GM13976 (cell line): ENCODE measurements around the gene HOXA2.

Source experiments
- DNase-seq: peaks from one replicate; pipeline ENCODE4 v3.0.0; 2012; ENCODE audit warnings: low spot score
- CTCF ChIP-seq: IDR thresholded peaks from 2 replicates; pipeline ENCODE4 v1.5.1; 2012; ENCODE audit warnings: borderline replicate concordance, mild to moderate bottlenecking; ENCODE audit not compliant: insufficient read depth; ENCODE audit errors: extremely low read depth, missing control alignments, control extremely low read depth
- in situ Hi-C: fragments of 300-500 bp; cut with MboI; formaldehyde crosslinking; loops from one replicate; pipeline ENCODE4 v1.12.0; 2022; ENCODE audit warnings: low sequenced_read_pairs, mixed read lengths, inconsistent platforms; ENCODE audit not compliant: unreplicated experiment

Gene HOXA2

GRCh38 chr7:27102581-27103442, at the start of gene HOXA2:
HOXA2 (minus strand) TSS chr7:27102683; CDS start chr7:27102500, 183 bp downstream.
- TF ChIP-seq CTCF, result no peak
- in situ Hi-C loops, result no loop called here

GRCh38 chr7:27151341-27151930, 49.0 kb upstream of the HOXA2 start:
- no peak for TF ChIP-seq CTCF
- DNase-seq, result no peak
- in situ Hi-C loops, result loop anchor here (10.0 to 25.0 kb wide), 3 partner anchors 297 to 777 kb away; no protein-coding TSS in a partner anchor

More at GRCh38 chr7:27102581-27103442, at the start of gene HOXA2:
- no peak for DNase-seq

- peak; percentile 91 for DNase-seq
- in situ Hi-C loops, result loop anchor here (10.0 to 25.0 kb wide), 3 partner anchors 296 to 776 kb away; no protein-coding TSS in a partner anchor
Measured at GRCh38 chr7:27150568-27151340, 48.3 kb upstream of the HOXA2 start.

GRCh38 chr7:27149842-27150567, 47.5 kb upstream of the HOXA2 start:
- in situ Hi-C loops, result loop anchor here (10.0 to 25.0 kb wide), 3 partner anchors 295 to 775 kb away; no protein-coding TSS in a partner anchor
- DNase-seq, result no peak
- no peak for TF ChIP-seq CTCF

More at GRCh38 chr7:27150568-27151340, 48.3 kb upstream of the HOXA2 start:
- peak; percentile 95 for TF ChIP-seq CTCF

- TF ChIP-seq CTCF, result no peak
- DNase-seq, result peak; percentile 22
- in situ Hi-C loops, result no loop called here
Measured at GRCh38 chr7:27148756-27149641, 46.5 kb upstream of the HOXA2 start.
